Measurements from ENCODE around the gene CD40.

DNA sequence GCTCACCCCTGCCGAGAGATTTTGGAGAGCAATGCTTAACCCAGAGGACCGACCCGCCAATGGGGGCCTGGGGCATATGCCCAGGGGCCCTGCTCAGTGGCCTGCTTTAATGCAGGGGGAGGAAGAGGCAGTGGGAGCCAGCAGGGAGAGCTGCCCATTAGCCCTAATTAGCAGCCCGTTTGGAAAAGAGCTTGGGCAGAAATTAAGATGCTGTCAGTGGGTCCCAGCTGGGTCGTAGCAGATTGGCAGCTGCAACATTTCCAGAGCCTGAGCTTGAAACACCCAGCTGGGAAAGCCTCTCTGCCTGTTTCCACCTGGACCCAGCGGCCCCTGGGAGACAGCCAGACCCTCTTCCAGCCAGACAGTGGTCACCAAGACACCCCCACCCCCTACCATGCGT, 39.5 kb downstream of the CD40 start:
- TF ChIP-seq, protein P1, sequence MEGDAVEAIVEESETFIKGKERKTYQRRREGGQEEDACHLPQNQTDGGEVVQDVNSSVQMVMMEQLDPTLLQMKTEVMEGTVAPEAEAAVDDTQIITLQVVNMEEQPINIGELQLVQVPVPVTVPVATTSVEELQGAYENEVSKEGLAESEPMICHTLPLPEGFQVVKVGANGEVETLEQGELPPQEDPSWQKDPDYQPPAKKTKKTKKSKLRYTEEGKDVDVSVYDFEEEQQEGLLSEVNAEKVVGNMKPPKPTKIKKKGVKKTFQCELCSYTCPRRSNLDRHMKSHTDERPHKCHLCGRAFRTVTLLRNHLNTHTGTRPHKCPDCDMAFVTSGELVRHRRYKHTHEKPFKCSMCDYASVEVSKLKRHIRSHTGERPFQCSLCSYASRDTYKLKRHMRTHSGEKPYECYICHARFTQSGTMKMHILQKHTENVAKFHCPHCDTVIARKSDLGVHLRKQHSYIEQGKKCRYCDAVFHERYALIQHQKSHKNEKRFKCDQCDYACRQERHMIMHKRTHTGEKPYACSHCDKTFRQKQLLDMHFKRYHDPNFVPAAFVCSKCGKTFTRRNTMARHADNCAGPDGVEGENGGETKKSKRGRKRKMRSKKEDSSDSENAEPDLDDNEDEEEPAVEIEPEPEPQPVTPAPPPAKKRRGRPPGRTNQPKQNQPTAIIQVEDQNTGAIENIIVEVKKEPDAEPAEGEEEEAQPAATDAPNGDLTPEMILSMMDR (IDR thresholded peaks at IDR 0.05): no peak
- TF ChIP-seq POLR2AphosphoS5 (IDR thresholded peaks at IDR 0.05; ENCODE audit: low read depth, low read length): no peak
- TF ChIP-seq TCF7L2 (IDR thresholded peaks at IDR 0.05; ENCODE audit: low read depth, low read length): no peak
